ACC112 (cell line): ENCODE data around the gene IL24.

Source experiments
- H2AFZ ChIP-seq: fragments of 200-600 bp; sonication (generic); one replicate; pipeline ENCODE4 v1.6.0; 2017; ENCODE audit warnings: antibody characterized with exemption, low read length; ENCODE audit not compliant: unreplicated experiment
- H3K27ac ChIP-seq: fragments of 200-600 bp; sonication (generic); 2 replicates; pipeline ENCODE4 v1.5.1; 2014; ENCODE audit warnings: low read depth, mild to moderate bottlenecking, antibody characterized with exemption, low read length, moderate library complexity
- H3K27me3 ChIP-seq: fragments of 200-600 bp; sonication (generic); 2 replicates; pipeline ENCODE4 v1.6.1; 2014; ENCODE audit warnings: mild to moderate bottlenecking, antibody characterized with exemption, low read length, moderate library complexity, mixed read lengths; ENCODE audit not compliant: insufficient read depth
- H3K36me3 ChIP-seq: fragments of 200-600 bp; sonication (generic); 2 replicates; pipeline ENCODE4 v1.6.1; 2016; ENCODE audit warnings: mild to moderate bottlenecking, antibody characterized with exemption, low read length, moderate library complexity, mixed read lengths; ENCODE audit not compliant: insufficient read depth
- H3K4me1 ChIP-seq: fragments of 200-600 bp; sonication (generic); one replicate; pipeline ENCODE4 v1.6.1; 2016; ENCODE audit warnings: low read length, mixed read lengths; ENCODE audit not compliant: insufficient read depth, unreplicated experiment, control insufficient read depth
- H3K4me3 ChIP-seq: fragments of 200-600 bp; sonication (generic); 2 replicates; pipeline ENCODE4 v1.5.1; 2014; ENCODE audit warnings: mild to moderate bottlenecking, low read depth, low read length
- H3K79me2 ChIP-seq: fragments of 200-600 bp; sonication (generic); one replicate; pipeline ENCODE4 v1.6.0; 2016; ENCODE audit warnings: low read length; ENCODE audit not compliant: control insufficient read depth, unreplicated experiment, insufficient read depth

The IL24 gene

GRCh38 chr1:206860165-206860564, 37.1 kb upstream of the IL24 start:
- Histone ChIP-seq H2AFZ (no peak overlapping the region), H3K36me3 (no peaks in the 10 kb centered on the region), H3K79me2 (no peaks in the 10 kb centered on the region), H3K27me3 (peaks cover 71% of the 10 kb centered on the region), H3K4me3 (no peak overlapping the region), H3K4me1 (no peaks in the 10 kb centered on the region), H3K27ac (no peak overlapping the region)

GRCh38 chr1:206863266-206863665, 34.0 kb upstream of the IL24 start:
- no peak overlapping the region for H3K4me3 ChIP-seq
- no peak overlapping the region for H3K27ac ChIP-seq
- H3K27me3 ChIP-seq, result peaks cover 49% of the 10 kb centered on the region
- H3K79me2 ChIP-seq, result no peaks in the 10 kb centered on the region
- no peaks in the 10 kb centered on the region for H3K36me3 ChIP-seq
- H2AFZ ChIP-seq, result no peak overlapping the region
- peaks cover 5% of the 10 kb centered on the region for H3K4me1 ChIP-seq

GRCh38 chr1:206864939-206865671, 32.1 kb upstream of the IL24 start, which contains the start of gene IL20:
Gene IL20, plus strand, starts transcription at chr1:206865623. Its CDS starts 230 bp downstream, at chr1:206865853.
- H3K79me2 ChIP-seq, result no peaks in the 10 kb centered on the region
- no peak within 1 kb of the TSS for H3K27ac ChIP-seq
- no peak within 1 kb of the TSS for H3K4me3 ChIP-seq
- H2AFZ ChIP-seq, result no peak within 1 kb of the TSS
- H3K36me3 ChIP-seq, result no peaks in the 10 kb centered on the region
- peaks cover 5% of the 10 kb centered on the region for H3K4me1 ChIP-seq
- H3K27me3 ChIP-seq, result peaks cover 44% of the 10 kb centered on the region

- H2AFZ ChIP-seq, result no peak overlapping the region
- H3K4me3 ChIP-seq, result no peak overlapping the region
- no peak overlapping the region for H3K27ac ChIP-seq
- peaks cover 5% of the 10 kb centered on the region for H3K4me1 ChIP-seq
- peaks cover 43% of the 10 kb centered on the region for H3K27me3 ChIP-seq
- H3K36me3 ChIP-seq, result no peaks in the 10 kb centered on the region
- no peaks in the 10 kb centered on the region for H3K79me2 ChIP-seq
These were observed 31.2 kb upstream of the IL24 start for GRCh38 chr1:206866062-206866461.

- Histone ChIP-seq H3K27me3 (peaks cover 36% of the 10 kb centered on the region), H3K4me3 (no peak overlapping the region), H3K79me2 (no peaks in the 10 kb centered on the region), H2AFZ (no peak overlapping the region), H3K27ac (no peak overlapping the region), H3K4me1 (peaks cover 5% of the 10 kb centered on the region), H3K36me3 (no peaks in the 10 kb centered on the region)
These were observed 30.0 kb upstream of the IL24 start for GRCh38 chr1:206867239-206867638.

GRCh38 chr1:206867716-206868115, 29.5 kb upstream of the IL24 start:
- Histone ChIP-seq H3K4me3 (no peak overlapping the region), H3K27me3 (peaks cover 32% of the 10 kb centered on the region), H2AFZ (no peak overlapping the region), H3K27ac (no peak overlapping the region), H3K4me1 (peaks cover 5% of the 10 kb centered on the region), H3K36me3 (no peaks in the 10 kb centered on the region), H3K79me2 (no peaks in the 10 kb centered on the region)

GRCh38 chr1:206868264-206868663, 29.0 kb upstream of the IL24 start:
- Histone ChIP-seq H3K36me3 (no peaks in the 10 kb centered on the region), H2AFZ (no peak overlapping the region), H3K27ac (no peak overlapping the region), H3K4me3 (no peak overlapping the region), H3K27me3 (peaks cover 26% of the 10 kb centered on the region), H3K4me1 (peaks cover 5% of the 10 kb centered on the region), H3K79me2 (no peaks in the 10 kb centered on the region)

GRCh38 chr1:206872139-206872538, 25.1 kb upstream of the IL24 start:
- no peak overlapping the region for H3K27ac ChIP-seq
- H3K79me2 ChIP-seq, result no peaks in the 10 kb centered on the region
- H3K4me1 ChIP-seq, result no peaks in the 10 kb centered on the region
- H2AFZ ChIP-seq, result no peak overlapping the region
- peaks cover 31% of the 10 kb centered on the region; the same call in 1 of the 2 replicates for H3K27me3 ChIP-seq
- H3K36me3 ChIP-seq, result no peaks in the 10 kb centered on the region; the same call in 1 of the 2 replicates
- H3K4me3 ChIP-seq, result no peak overlapping the region

- H3K27ac ChIP-seq, result no peak overlapping the region
- H3K27me3 ChIP-seq, result peaks cover 31% of the 10 kb centered on the region; the same call in 1 of the 2 replicates
- no peaks in the 10 kb centered on the region; the same call in 1 of the 2 replicates for H3K36me3 ChIP-seq
- no peaks in the 10 kb centered on the region for H3K79me2 ChIP-seq
- no peak overlapping the region for H2AFZ ChIP-seq
- no peaks in the 10 kb centered on the region for H3K4me1 ChIP-seq
- no peak overlapping the region for H3K4me3 ChIP-seq
These were observed 23.5 kb upstream of the IL24 start for GRCh38 chr1:206873603-206874188.

- Histone ChIP-seq H2AFZ (no peak overlapping the region), H3K27ac (no peak overlapping the region), H3K79me2 (no peaks in the 10 kb centered on the region), H3K4me1 (no peaks in the 10 kb centered on the region), H3K36me3 (no peaks in the 10 kb centered on the region; the same call in 1 of the 2 replicates), H3K4me3 (no peak overlapping the region), H3K27me3 (peaks cover 18% of the 10 kb centered on the region; the same call in 1 of the 2 replicates)
These were observed 21.4 kb upstream of the IL24 start for GRCh38 chr1:206875752-206876377.
